GM23338 (cell line): ENCODE results near the gene PRPF4. TPM values are rescaled to one million over a fixed set of nuclear protein-coding genes. Genes with fewer than 3 reads are reported as not detected.

Source experiments
- ATAC-seq: fragments of 200-7000 bp; cut with Tn5 transposase; 3 replicates; pipeline ENCODE4 v1.9.1; 2020
- DNase-seq: peaks from one replicate; pipeline ENCODE4 v3.0.0-alpha.2; 2015; ENCODE audit warnings: low spot score
- H2AFZ ChIP-seq: fragments of 200-600 bp; sonication (generic); 2 replicates; pipeline ENCODE4 v1.8.0; 2016; ENCODE audit warnings: antibody characterized with exemption, mild to moderate bottlenecking, moderate library complexity
- H3F3A ChIP-seq: fragments of 200-600 bp; sonication (generic); replicated peaks from 2 replicates; pipeline ENCODE4 v1.8.0; 2017; ENCODE audit warnings: antibody characterized with exemption, mixed run types, low read depth
- H3K27ac ChIP-seq: fragments of 200-600 bp; sonication (generic); 2 replicates; pipeline ENCODE4 v1.6.1; 2016; ENCODE audit warnings: low read depth
- H3K27me3 ChIP-seq: fragments of 200-600 bp; sonication (generic); 2 replicates; pipeline ENCODE4 v1.8.0; 2016; ENCODE audit warnings: mild to moderate bottlenecking, mixed run types, moderate library complexity; ENCODE audit not compliant: insufficient read depth
- H3K36me3 ChIP-seq: fragments of 200-600 bp; sonication (generic); 2 replicates; pipeline ENCODE4 v1.8.0; 2016; ENCODE audit warnings: mild to moderate bottlenecking; ENCODE audit not compliant: insufficient read depth
- H3K4me1 ChIP-seq: fragments of 200-600 bp; sonication (generic); 2 replicates; pipeline ENCODE4 v1.8.0; 2016; ENCODE audit warnings: mild to moderate bottlenecking, moderate library complexity; ENCODE audit not compliant: insufficient read depth
- H3K4me2 ChIP-seq: fragments of 200-600 bp; sonication (generic); 2 replicates; pipeline ENCODE4 v1.7.1; 2017; ENCODE audit warnings: mixed run types
- H3K4me3 ChIP-seq: fragments of 200-600 bp; sonication (generic); 2 replicates; pipeline ENCODE4 v1.6.1; 2016; ENCODE audit warnings: mixed run types
- H3K79me2 ChIP-seq: fragments of 200-600 bp; sonication (generic); replicated peaks from 2 replicates; pipeline ENCODE4 v1.8.0; 2017; ENCODE audit warnings: mild to moderate bottlenecking; ENCODE audit not compliant: insufficient read depth
- H3K9me2 ChIP-seq: fragments of 200-600 bp; sonication (generic); 2 replicates; pipeline ENCODE4 v1.8.0; 2017; ENCODE audit not compliant: insufficient read depth
- H4K20me1 ChIP-seq: fragments of 200-600 bp; sonication (generic); replicated peaks from 2 replicates; pipeline ENCODE4 v1.8.0; 2017; ENCODE audit warnings: mild to moderate bottlenecking; ENCODE audit not compliant: insufficient read depth
- H3K27ac Mint-ChIP-seq: 2 replicates; pipeline ENCODE4 v1.8.0; 2020; ENCODE audit warnings: inconsistent platforms, mild to moderate bottlenecking, moderate library complexity, mixed read lengths
- H3K27me3 Mint-ChIP-seq: 3 replicates; pipeline ENCODE4 v1.8.0; 2022; ENCODE audit warnings: low read depth, mild to moderate bottlenecking, moderate library complexity, mixed read lengths, inconsistent platforms; ENCODE audit not compliant: insufficient read depth, poor library complexity
- H3K36me3 Mint-ChIP-seq: 3 replicates; pipeline ENCODE4 v1.8.0; 2021; ENCODE audit warnings: low read depth, mild to moderate bottlenecking, inconsistent platforms, moderate library complexity, mixed read lengths
- H3K4me1 Mint-ChIP-seq: 3 replicates; pipeline ENCODE4 v1.8.0; 2020; ENCODE audit warnings: mild to moderate bottlenecking, inconsistent platforms, mixed read lengths
- H3K4me3 Mint-ChIP-seq: 3 replicates; pipeline ENCODE4 v1.8.0; 2021; ENCODE audit warnings: moderate library complexity, mild to moderate bottlenecking, inconsistent platforms, mixed read lengths
- H3K9me3 Mint-ChIP-seq: 3 replicates; pipeline ENCODE4 v1.8.0; 2020; ENCODE audit warnings: moderate library complexity, mild to moderate bottlenecking, inconsistent platforms, mixed read lengths
- CTCF ChIP-seq, 2 experiments: fragments of 200-600 bp in 1 of 2; sonication (generic) in 1 of 2; conservative IDR thresholded peaks; 2 replicates each; pipeline versions ENCODE4 v1.5.1 to v1.6.1; 2016 to 2017; ENCODE audit warnings: antibody characterized with exemption in 2 of 2, low read depth in 2 of 2, mild to moderate bottlenecking in 2 of 2, moderate library complexity in 1 of 2
- JUNB ChIP-seq: IDR thresholded peaks from one replicate; pipeline ENCODE4 v1.6.1; 2016; ENCODE audit warnings: antibody characterized with exemption; ENCODE audit not compliant: unreplicated experiment
- NANOG ChIP-seq: IDR thresholded peaks from 2 replicates; pipeline ENCODE4 v1.6.1; 2016; ENCODE audit warnings: antibody characterized with exemption, borderline replicate concordance
- POLR2AphosphoS5 ChIP-seq: IDR thresholded peaks from 2 replicates; pipeline ENCODE4 v1.6.1; 2016; ENCODE audit warnings: antibody characterized with exemption, low read depth
- REST ChIP-seq: IDR thresholded peaks from one replicate; pipeline ENCODE4 v1.6.1; 2018; ENCODE audit warnings: antibody characterized with exemption; ENCODE audit not compliant: unreplicated experiment
- STAT1 ChIP-seq: IDR thresholded peaks from one replicate; pipeline ENCODE4 v1.6.1; 2016; ENCODE audit warnings: antibody characterized with exemption; ENCODE audit not compliant: unreplicated experiment
- ZNF114 ChIP-seq: fragments of 250-450 bp; sonication (Bioruptor Pico); IDR thresholded peaks from 2 replicates; pipeline ENCODE4 v1.5.0; 2020; ENCODE audit warnings: mild to moderate bottlenecking, moderate library complexity
- ZNF331 ChIP-seq: fragments of 250-450 bp; sonication (Bioruptor Pico); IDR thresholded peaks from 2 replicates; pipeline ENCODE4 v1.5.0; 2020; ENCODE audit warnings: low read depth, mild to moderate bottlenecking, moderate library complexity
- ZNF462 ChIP-seq: fragments of 250-450 bp; sonication (Bioruptor Pico); IDR thresholded peaks from 2 replicates; pipeline ENCODE4 v1.5.0; 2020; ENCODE audit warnings: mild to moderate bottlenecking, moderate library complexity
- polyA plus RNA-seq: library from polyadenylated mRNA; unstranded; fragments of >200 nt; fragmentation: Nextera tagmentation; extraction: Ambion mirVana; gene quantifications from 2 replicates; pipeline ENCODE4 v1.2.1, GENCODE V29; 2016
- total RNA-seq: library from RNA; depleted of rRNA; stranded (reverse); fragments of >200 nt; shearing (Covaris generic); gene quantifications from 2 replicates; pipeline ENCODE4 v1.2.3, GENCODE V29; 2014

PRPF4 gene
- total and polyA plus RNA-seq, 2 experiments from 2014 or later: 18.7 to 34.6 TPM

- TF ChIP-seq ZNF462 (CRISPR knock-in tag) (no peak), POLR2AphosphoS5 (no peak)
These were observed 5.9 kb downstream of the PRPF4 start (continued) for GRCh38 chr9:113281356-113281755.

GRCh38 chr9:113289091-113289490, 13.6 kb downstream of the PRPF4 start:
- Histone ChIP-seq H3K4me2 (no peak overlapping the region), H3K4me1 (no peaks in the 10 kb centered on the region), H3K27ac (no peak overlapping the region), H3K27me3 (no peaks in the 10 kb centered on the region), H3K79me2 (no peaks in the 10 kb centered on the region), H3K9me2 (no peaks in the 10 kb centered on the region), H3K36me3 (peaks cover 81% of the 10 kb centered on the region), H4K20me1 (peaks cover 12% of the 10 kb centered on the region), H2AFZ (no peak overlapping the region), H3K4me3 (no peak overlapping the region), H3F3A (no peaks in the 10 kb centered on the region)
- H3K36me3 Mint-ChIP-seq: peaks cover 83% of the 10 kb centered on the region
- H3K27ac Mint-ChIP-seq: no peak overlapping the region
- no peaks in the 10 kb centered on the region for H3K4me1 Mint-ChIP-seq
- H3K27me3 Mint-ChIP-seq: no peaks in the 10 kb centered on the region
- no peak for ATAC-seq
- no peaks in the 10 kb centered on the region for H3K9me3 Mint-ChIP-seq
- no peak overlapping the region for H3K4me3 Mint-ChIP-seq
- DNase-seq: no peak
- TF ChIP-seq CTCF (conservative IDR thresholded peaks at IDR 0.05; ENCODE audit: low read depth in 2 of 2) (no peak), STAT1 (no peak), JUNB (no peak), NANOG (no peak), ZNF331 (CRISPR knock-in tag) (no peak), ZNF114 (CRISPR knock-in tag) (no peak), REST (no peak)
